ELF-1 (cell line): ENCODE data around the gene PHACTR4.
"Not testable (repeated sequence)": the region's sequence is repeated elsewhere in the genome, so short reads cannot be mapped to it uniquely, and the experiment has no call there.

ENCODE experiments used
- DNase-seq: peaks from one replicate; pipeline ENCODE4 v3.0.0-alpha.2; 2016; ENCODE audit warnings: low read depth, low spot score

PHACTR4 gene

DNA sequence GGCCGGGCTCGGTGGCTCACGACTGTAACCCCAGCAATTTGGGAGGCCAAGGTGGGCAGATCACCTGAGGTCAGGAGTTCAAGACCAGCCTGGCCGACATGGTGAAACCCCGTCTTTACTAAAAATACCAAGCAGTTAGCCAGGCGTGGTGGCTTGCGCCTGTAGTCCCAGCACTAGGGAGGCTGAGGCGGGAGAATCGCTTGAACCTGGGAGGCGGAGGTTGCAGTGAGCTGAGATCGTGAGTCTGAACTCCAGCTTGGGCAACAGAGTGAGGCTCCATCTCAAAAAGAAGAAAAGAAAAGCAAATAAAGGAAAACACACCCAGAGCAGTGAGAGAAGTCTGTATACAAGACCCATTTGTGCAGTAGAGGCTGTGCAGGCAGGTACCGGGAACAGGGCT lies 151.3 kb downstream of the PHACTR4 start:
- DNase-seq, result not testable (repeated sequence)

GRCh38 chr1:28521502-28522164 lies 152.1 kb downstream of the PHACTR4 start:
- no peak for DNase-seq

GRCh38 chr1:28522537-28522936 lies 153.0 kb downstream of the PHACTR4 start:
- not testable (repeated sequence) for DNase-seq

DNA sequence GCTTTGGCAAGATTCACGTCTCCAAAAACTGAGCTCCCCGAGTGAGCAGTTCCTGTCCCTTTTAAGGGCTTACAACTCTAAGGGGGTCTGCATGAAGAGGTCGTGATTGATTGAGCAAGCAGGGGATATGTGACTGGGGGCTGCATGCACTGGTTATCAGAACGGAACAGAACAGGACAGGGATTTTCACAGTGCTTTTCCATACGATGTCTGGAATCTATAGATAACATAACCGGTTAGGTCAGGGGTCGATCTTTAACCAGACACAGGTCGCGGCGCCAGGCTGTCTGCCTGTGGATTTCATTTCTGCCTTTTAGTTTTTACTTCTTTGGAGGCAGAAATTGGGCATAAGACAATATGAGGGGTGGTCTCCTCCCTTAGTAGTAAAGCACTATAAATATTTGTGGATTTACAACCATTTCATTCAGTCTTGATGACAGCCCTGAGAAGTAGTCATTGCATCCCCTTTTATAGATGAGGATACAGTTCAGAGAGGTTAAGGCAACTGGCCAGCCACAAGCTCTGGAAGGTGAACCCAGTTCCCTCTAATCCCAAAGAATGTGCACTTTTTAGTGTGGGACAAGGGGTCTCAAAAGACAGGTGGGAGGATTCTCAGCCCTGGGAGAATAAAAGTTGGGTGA lies 155.6 kb downstream of the PHACTR4 start:
- not testable (repeated sequence) for DNase-seq

DNA sequence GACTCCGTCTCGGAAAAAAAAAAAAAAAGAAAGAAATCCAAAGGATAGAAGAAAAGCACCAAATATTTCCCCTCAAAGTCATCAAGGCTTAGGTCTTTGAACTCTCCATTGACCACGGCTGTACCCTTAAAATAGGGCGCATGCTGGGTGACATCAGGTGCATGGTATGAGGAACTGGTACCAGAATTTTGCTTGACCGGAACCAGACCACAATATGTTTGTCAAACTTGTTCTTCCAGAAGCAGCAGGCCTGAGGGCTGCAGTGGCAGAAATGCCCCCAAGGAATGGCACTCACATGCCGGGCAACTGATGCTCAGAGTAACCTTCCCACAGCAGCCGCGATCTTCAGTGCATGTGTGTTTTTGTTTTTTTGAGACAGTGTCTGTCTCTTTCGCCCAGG lies 157.3 kb downstream of the PHACTR4 start:
- peak; percentile 81 for DNase-seq

DNA sequence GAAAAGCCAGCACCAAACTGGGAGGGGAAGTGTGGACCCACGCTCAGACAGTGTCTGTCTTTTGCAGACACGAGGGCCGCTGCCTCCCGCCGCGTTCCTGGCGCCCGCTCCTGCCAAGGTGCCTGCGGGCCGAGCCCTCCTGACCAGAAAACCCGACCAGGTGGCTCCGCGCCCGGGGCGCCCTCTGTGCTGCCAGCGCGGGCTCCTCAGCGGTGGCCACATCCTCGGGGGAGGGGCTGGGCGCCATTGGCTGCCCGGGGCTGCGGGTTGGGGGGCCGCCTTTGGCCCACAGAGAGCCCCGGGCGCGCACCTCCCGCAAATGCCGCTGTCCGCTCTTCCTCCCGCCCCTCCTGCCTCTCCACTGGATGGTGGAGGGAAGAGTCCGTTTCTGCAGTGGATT lies 160.9 kb downstream of the PHACTR4 start:
- no peak for DNase-seq

- no peak for DNase-seq
Observed at GRCh38 chr1:28534671-28535070, 165.1 kb downstream of the PHACTR4 start.

DNA sequence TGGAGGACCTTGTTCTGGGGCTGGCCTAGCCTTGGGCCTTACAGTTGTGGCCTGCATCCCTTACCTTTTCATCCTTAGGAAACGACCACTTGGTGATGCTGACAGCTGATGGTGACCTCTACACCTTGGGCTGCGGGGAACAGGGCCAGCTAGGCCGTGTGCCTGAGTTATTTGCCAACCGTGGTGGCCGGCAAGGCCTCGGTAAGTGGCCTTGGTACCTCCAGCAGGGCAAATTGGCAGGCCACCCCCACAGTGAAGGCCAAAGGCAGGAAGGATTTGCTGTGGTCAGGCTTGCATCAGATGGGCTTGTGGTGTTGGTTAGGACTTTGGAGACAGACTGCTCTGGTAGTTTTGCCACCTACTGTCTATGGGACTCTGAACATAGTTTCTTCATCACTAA lies 165.6 kb downstream of the PHACTR4 start:
- DNase-seq, result no peak

- DNase-seq, result no peak
Observed at GRCh38 chr1:28537457-28538199, 168.1 kb downstream of the PHACTR4 start.

GRCh38 chr1:28538286-28538685 lies 168.7 kb downstream of the PHACTR4 start:
- no peak for DNase-seq

DNA sequence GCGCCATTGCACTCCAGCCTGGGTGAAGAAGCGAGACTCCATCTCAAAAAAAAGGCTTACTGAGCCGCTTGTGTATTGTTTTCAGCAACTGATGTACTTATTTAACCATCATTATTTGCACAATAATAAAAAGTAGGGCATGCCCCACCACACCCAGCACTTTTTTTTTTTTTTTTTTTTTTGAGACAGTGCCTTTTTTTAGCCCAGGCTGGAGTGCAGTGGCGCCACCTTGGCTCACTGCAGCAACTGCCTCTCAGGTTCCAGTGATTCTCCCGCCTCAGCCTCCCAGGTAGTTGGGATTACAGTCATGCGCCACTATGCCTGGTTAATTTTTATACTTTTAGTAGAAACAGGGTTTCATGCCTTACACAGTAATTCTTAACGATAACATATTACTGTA lies 171.1 kb downstream of the PHACTR4 start:
- peak; percentile 41 for DNase-seq

GRCh38 chr1:28541414-28542015 lies 172.0 kb downstream of the PHACTR4 start:
- not testable (repeated sequence) for DNase-seq

DNA sequence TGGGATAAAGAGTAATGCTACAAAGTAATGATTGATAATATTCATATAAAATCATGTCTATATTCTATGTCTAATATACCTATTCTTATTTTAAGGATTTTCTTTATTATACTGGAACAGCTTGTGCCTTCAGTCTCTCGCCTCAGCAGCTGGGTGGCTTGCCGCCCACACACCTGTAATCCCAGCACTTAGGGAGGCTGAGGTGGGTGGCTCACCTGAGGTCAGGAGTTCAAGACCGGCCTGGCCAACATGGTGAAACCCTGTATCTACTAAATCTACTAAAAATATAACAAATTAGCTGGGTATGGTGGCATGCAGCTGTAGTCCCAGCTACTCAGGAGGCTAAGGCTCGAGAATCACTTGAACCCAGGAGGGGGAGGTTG lies 175.7 kb downstream of the PHACTR4 start:
- no peak for DNase-seq

DNA sequence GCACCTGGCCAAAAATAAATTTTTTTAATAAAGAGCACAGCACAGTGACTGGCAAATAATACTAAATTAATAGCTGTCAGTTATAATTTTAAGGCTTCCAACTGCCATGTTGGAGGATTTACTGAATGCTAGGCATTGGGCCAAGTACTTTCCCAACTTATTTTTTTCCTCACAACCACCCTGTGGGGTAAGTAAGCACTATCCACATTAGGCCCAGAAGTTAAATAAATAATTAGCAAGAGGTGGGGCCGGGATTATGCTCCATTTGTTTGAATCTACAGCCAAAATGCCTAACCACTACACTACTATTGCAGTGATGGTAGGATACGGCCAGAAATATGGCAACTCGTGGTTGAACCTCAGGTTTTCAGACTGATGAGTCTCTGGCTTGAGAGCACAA lies 178.8 kb downstream of the PHACTR4 start:
- no peak for DNase-seq
